Measurements from ENCODE around the gene ULK1.

GRCh38 chr12:131904346-131904745 lies 9.9 kb downstream of the ULK1 start:
- TF ChIP-seq CTCF (IDR thresholded peaks at IDR 0.05 in 2 of 3, conservative IDR thresholded peaks at IDR 0.05 in 1 of 3; ENCODE audit: borderline replicate concordance in 1 of 3, insufficient read depth in 1 of 3, low read depth in 2 of 3, low read length in 2 of 3) (no peak), POLR2A (IDR thresholded peaks at IDR 0.05; ENCODE audit: borderline replicate concordance, extremely low read depth, insufficient read depth, insufficient read length) (no peak), ZNF274 (IDR thresholded peaks at IDR 0.05; ENCODE audit: low read depth, low read length) (no peak)

All from HCT116 (cell line).